GM12875 (cell line): ENCODE measurements around the gene KCNK4.

ENCODE experiments used
- H3K4me3 ChIP-seq: one replicate; pipeline ENCODE4 v1.5.1; 2011; ENCODE audit warnings: low read depth, low read length, control low read depth
- CTCF ChIP-seq: IDR thresholded peaks from 2 replicates; pipeline ENCODE4 v1.5.1; 2011; ENCODE audit warnings: low read depth, mild to moderate bottlenecking, control low read depth, inconsistent platforms, low read length, moderate library complexity, borderline replicate concordance; ENCODE audit not compliant: insufficient read depth

Gene KCNK4

GRCh38 chr11:64259533-64260067, 31.5 kb upstream of the KCNK4 start:
- TF ChIP-seq CTCF: no peak
- H3K4me3 ChIP-seq: no peak overlapping the region

- TF ChIP-seq CTCF: no peak
- H3K4me3 ChIP-seq: no peak overlapping the region
Measured at GRCh38 chr11:64260147-64260708, 30.9 kb upstream of the KCNK4 start.

- H3K4me3 ChIP-seq: no peak overlapping the region
- TF ChIP-seq CTCF: no peak
Measured at GRCh38 chr11:64261556-64262080, 29.5 kb upstream of the KCNK4 start.

GRCh38 chr11:64262271-64263002, 28.7 kb upstream of the KCNK4 start:
- TF ChIP-seq CTCF: no peak
- no peak overlapping the region for H3K4me3 ChIP-seq

- no peak overlapping the region for H3K4me3 ChIP-seq
- no peak for TF ChIP-seq CTCF
Measured at GRCh38 chr11:64263021-64263946, 27.8 kb upstream of the KCNK4 start.

GRCh38 chr11:64263947-64264317, 27.2 kb upstream of the KCNK4 start:
- no peak for TF ChIP-seq CTCF
- no peak overlapping the region for H3K4me3 ChIP-seq
